Activated CD8-positive, alpha-beta memory T cell treated with anti-CD3 and anti-CD28 coated beads for 48 hours (primary cell): ENCODE results near the gene IPMK.
"Not testable (repeated sequence)": the region's sequence is repeated elsewhere in the genome, so short reads cannot be mapped to it uniquely, and the experiment has no call there.

Source experiments
- DNase-seq, 3 experiments: peaks; one replicate each; pipeline ENCODE4 v3.0.0-alpha.2; 2020; ENCODE audit warnings: low read depth in 2 of 3, low spot score in 2 of 3

The IPMK gene

GRCh38 chr10:58157076-58157766 lies 110.5 kb downstream of the IPMK start:
- DNase-seq: no peak

GRCh38 chr10:58155941-58156340 lies 111.8 kb downstream of the IPMK start:
- not testable (repeated sequence) for DNase-seq

- DNase-seq: no peak
Observed at GRCh38 chr10:58153751-58154150, 113.9 kb downstream of the IPMK start.

- no peak for DNase-seq
Observed at GRCh38 chr10:58152673-58153263, 114.9 kb downstream of the IPMK start.

GRCh38 chr10:58150290-58150689 lies 117.4 kb downstream of the IPMK start:
- no peak for DNase-seq

GRCh38 chr10:58143944-58144343 lies 123.8 kb downstream of the IPMK start:
- DNase-seq: no peak
